ENCODE measurements around the gene DTYMK. TPM values are rescaled to one million over a fixed set of nuclear protein-coding genes. Genes with fewer than 3 reads are reported as not detected.

DTYMK gene
- total RNA-seq, 1 experiment from 2014 or later = 88.1 TPM

DNA sequence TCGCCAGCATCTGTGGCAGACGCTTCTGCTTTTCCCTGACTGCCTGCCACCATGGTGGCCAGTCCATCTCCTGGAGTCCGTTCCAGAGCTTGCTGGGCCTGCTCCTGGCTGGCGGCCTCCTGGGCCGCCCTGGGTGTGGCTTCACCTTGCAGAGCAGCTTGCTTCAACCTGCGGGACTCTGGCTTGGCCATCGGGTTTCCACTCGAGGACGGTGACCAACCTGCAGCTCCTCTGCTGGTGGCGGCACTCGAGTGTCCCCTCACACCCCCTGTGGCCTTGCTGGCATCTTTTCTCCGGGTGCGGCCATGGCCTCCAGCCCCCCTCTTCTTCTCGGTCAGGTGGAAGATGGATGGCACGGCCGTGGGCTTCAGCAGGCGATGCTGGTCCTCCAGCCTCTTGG lies 53.1 kb downstream of the DTYMK start (continued):
- TF ChIP-seq, protein P1, sequence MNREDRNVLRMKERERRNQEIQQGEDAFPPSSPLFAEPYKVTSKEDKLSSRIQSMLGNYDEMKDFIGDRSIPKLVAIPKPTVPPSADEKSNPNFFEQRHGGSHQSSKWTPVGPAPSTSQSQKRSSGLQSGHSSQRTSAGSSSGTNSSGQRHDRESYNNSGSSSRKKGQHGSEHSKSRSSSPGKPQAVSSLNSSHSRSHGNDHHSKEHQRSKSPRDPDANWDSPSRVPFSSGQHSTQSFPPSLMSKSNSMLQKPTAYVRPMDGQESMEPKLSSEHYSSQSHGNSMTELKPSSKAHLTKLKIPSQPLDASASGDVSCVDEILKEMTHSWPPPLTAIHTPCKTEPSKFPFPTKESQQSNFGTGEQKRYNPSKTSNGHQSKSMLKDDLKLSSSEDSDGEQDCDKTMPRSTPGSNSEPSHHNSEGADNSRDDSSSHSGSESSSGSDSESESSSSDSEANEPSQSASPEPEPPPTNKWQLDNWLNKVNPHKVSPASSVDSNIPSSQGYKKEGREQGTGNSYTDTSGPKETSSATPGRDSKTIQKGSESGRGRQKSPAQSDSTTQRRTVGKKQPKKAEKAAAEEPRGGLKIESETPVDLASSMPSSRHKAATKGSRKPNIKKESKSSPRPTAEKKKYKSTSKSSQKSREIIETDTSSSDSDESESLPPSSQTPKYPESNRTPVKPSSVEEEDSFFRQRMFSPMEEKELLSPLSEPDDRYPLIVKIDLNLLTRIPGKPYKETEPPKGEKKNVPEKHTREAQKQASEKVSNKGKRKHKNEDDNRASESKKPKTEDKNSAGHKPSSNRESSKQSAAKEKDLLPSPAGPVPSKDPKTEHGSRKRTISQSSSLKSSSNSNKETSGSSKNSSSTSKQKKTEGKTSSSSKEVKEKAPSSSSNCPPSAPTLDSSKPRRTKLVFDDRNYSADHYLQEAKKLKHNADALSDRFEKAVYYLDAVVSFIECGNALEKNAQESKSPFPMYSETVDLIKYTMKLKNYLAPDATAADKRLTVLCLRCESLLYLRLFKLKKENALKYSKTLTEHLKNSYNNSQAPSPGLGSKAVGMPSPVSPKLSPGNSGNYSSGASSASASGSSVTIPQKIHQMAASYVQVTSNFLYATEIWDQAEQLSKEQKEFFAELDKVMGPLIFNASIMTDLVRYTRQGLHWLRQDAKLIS (CRISPR knock-in tag; IDR thresholded peaks at IDR 0.05; ENCODE audit: borderline replicate concordance) = no peak
- TF ChIP-seq ESRRA (CRISPR knock-in tag; IDR thresholded peaks at IDR 0.05; ENCODE audit: borderline replicate concordance) = no peak
- TF ChIP-seq, protein P2, sequence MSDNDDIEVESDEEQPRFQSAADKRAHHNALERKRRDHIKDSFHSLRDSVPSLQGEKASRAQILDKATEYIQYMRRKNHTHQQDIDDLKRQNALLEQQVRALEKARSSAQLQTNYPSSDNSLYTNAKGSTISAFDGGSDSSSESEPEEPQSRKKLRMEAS (CRISPR knock-in tag; IDR thresholded peaks at IDR 0.05) = no peak
- TF ChIP-seq, protein P3, sequence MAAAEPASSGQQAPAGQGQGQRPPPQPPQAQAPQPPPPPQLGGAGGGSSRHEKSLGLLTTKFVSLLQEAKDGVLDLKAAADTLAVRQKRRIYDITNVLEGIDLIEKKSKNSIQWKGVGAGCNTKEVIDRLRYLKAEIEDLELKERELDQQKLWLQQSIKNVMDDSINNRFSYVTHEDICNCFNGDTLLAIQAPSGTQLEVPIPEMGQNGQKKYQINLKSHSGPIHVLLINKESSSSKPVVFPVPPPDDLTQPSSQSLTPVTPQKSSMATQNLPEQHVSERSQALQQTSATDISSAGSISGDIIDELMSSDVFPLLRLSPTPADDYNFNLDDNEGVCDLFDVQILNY (CRISPR knock-in tag; IDR thresholded peaks at IDR 0.05) = no peak
- TF ChIP-seq, protein P4, sequence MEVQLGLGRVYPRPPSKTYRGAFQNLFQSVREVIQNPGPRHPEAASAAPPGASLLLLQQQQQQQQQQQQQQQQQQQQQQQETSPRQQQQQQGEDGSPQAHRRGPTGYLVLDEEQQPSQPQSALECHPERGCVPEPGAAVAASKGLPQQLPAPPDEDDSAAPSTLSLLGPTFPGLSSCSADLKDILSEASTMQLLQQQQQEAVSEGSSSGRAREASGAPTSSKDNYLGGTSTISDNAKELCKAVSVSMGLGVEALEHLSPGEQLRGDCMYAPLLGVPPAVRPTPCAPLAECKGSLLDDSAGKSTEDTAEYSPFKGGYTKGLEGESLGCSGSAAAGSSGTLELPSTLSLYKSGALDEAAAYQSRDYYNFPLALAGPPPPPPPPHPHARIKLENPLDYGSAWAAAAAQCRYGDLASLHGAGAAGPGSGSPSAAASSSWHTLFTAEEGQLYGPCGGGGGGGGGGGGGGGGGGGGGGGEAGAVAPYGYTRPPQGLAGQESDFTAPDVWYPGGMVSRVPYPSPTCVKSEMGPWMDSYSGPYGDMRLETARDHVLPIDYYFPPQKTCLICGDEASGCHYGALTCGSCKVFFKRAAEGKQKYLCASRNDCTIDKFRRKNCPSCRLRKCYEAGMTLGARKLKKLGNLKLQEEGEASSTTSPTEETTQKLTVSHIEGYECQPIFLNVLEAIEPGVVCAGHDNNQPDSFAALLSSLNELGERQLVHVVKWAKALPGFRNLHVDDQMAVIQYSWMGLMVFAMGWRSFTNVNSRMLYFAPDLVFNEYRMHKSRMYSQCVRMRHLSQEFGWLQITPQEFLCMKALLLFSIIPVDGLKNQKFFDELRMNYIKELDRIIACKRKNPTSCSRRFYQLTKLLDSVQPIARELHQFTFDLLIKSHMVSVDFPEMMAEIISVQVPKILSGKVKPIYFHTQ (CRISPR knock-in tag; IDR thresholded peaks at IDR 0.05) = no peak
- TF ChIP-seq ZNF219 (CRISPR knock-in tag; IDR thresholded peaks at IDR 0.05; ENCODE audit: borderline replicate concordance) = no peak
- no peak for TF ChIP-seq HMGA2 (CRISPR knock-in tag; IDR thresholded peaks at IDR 0.05)

DNA sequence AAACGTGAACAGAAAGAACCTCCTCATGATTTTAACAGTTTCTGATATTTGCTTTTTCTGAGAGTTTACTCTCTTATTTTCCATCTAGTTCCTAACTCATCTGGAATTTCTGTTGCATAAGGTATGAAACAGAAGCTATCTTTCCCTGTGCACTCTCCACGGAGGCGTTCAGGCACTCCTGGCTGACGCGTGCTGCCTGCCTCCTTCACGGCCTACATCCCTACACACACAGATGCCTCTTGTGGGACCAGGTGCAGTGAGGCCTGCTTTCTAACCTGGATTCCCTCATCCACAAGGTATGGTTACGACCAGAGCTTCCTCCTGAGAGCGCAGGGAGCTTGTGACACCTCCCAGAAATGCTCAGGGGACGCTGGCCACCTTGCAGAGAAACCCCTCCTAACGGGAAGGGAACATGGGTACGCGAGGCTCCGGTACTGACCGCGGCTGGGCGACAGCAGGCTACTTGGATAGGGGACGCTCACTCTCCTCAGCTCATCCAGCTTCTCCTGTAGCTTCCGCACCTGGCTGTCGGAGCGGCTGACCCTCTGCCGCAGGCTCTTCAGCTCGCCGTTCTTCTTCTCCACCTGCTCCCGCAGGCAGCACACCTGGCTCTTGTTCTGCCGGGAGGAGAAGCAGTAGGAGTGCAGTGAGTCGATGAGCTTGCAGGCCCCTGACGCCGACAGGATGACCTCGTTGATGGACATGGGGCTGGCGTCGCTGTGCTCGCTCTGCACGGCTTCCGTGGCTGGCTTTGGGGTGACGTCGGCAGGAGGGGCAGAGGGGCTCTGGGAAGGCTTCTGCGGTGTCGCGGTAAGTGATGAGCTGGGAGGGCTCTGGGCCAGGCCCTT lies 53.9 kb downstream of the DTYMK start:
- Mint-ChIP-seq H3K9me3 (no peaks in the 10 kb centered on the region), H3K36me3 (peaks cover 26% of the 10 kb centered on the region), H3K27me3 (ENCODE audit: low read depth) (no peaks in the 10 kb centered on the region), H3K4me3 (no peak overlapping the region), H3K27ac (no peak overlapping the region), H3K4me1 (peaks cover 5% of the 10 kb centered on the region)
- TF ChIP-seq, protein P5, sequence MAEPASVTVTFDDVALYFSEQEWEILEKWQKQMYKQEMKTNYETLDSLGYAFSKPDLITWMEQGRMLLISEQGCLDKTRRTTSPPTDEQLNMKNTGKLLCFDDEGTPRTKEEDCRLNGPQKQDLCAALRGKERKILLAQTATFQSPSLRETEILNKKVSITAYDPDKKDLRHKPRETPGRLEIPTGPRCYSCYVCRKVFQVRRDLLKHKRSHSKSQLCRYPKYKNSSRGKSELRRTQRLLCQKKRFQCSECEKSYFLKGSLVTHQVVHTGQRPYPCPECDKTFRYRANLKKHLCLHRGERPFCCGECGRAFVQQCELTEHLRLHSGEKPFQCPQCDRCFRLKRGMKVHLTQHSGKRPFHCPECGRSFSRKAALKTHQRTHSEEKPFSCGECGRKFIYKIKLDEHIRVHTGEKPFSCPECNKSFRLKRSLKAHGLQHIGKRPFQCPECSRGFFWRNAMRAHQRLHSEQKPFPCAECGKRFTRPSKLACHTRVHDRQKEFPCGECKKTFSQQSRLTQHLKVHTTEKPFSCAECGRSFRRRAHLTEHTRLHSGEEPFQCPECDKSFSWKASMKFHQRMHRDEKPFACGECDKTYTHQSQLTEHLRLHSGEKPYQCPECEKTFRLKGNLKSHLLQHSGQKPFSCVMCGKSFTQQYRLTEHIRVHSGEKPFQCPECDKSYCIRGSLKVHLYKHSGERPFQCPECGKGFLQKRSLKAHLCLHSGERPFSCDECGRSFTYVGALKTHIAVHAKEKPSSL (CRISPR knock-in tag; conservative IDR thresholded peaks at IDR 0.05) = no peak
- TF ChIP-seq SMAD3 (CRISPR knock-in tag; IDR thresholded peaks at IDR 0.05; ENCODE audit: borderline replicate concordance) (no peak), NFYB (CRISPR knock-in tag; conservative IDR thresholded peaks at IDR 0.05; ENCODE audit: low read depth) (no peak), IRF2 (CRISPR knock-in tag; IDR thresholded peaks at IDR 0.05; ENCODE audit: borderline replicate concordance, low read depth) (no peak), FOXJ3 (CRISPR knock-in tag; IDR thresholded peaks at IDR 0.05; ENCODE audit: borderline replicate concordance) (no peak), NR2C2 (CRISPR knock-in tag; IDR thresholded peaks at IDR 0.05) (no peak), TEAD4 (CRISPR knock-in tag; IDR thresholded peaks at IDR 0.05) (no peak), MXD4 (CRISPR knock-in tag; IDR thresholded peaks at IDR 0.05; ENCODE audit: borderline replicate concordance) (no peak), TCF7 (CRISPR knock-in tag; IDR thresholded peaks at IDR 0.05; ENCODE audit: low read depth) (no peak)
- TF ChIP-seq, protein P3 (CRISPR knock-in tag; IDR thresholded peaks at IDR 0.05) = no peak
- TF ChIP-seq, protein P6, sequence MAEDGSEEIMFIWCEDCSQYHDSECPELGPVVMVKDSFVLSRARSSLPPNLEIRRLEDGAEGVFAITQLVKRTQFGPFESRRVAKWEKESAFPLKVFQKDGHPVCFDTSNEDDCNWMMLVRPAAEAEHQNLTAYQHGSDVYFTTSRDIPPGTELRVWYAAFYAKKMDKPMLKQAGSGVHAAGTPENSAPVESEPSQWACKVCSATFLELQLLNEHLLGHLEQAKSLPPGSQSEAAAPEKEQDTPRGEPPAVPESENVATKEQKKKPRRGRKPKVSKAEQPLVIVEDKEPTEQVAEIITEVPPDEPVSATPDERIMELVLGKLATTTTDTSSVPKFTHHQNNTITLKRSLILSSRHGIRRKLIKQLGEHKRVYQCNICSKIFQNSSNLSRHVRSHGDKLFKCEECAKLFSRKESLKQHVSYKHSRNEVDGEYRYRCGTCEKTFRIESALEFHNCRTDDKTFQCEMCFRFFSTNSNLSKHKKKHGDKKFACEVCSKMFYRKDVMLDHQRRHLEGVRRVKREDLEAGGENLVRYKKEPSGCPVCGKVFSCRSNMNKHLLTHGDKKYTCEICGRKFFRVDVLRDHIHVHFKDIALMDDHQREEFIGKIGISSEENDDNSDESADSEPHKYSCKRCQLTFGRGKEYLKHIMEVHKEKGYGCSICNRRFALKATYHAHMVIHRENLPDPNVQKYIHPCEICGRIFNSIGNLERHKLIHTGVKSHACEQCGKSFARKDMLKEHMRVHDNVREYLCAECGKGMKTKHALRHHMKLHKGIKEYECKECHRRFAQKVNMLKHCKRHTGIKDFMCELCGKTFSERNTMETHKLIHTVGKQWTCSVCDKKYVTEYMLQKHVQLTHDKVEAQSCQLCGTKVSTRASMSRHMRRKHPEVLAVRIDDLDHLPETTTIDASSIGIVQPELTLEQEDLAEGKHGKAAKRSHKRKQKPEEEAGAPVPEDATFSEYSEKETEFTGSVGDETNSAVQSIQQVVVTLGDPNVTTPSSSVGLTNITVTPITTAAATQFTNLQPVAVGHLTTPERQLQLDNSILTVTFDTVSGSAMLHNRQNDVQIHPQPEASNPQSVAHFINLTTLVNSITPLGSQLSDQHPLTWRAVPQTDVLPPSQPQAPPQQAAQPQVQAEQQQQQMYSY (CRISPR knock-in tag; IDR thresholded peaks at IDR 0.05) = no peak
- TF ChIP-seq, protein P7, sequence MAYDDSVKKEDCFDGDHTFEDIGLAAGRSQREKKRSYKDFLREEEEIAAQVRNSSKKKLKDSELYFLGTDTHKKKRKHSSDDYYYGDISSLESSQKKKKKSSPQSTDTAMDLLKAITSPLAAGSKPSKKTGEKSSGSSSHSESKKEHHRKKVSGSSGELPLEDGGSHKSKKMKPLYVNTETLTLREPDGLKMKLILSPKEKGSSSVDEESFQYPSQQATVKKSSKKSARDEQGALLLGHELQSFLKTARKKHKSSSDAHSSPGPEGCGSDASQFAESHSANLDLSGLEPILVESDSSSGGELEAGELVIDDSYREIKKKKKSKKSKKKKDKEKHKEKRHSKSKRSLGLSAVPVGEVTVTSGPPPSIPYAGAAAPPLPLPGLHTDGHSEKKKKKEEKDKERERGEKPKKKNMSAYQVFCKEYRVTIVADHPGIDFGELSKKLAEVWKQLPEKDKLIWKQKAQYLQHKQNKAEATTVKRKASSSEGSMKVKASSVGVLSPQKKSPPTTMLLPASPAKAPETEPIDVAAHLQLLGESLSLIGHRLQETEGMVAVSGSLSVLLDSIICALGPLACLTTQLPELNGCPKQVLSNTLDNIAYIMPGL (CRISPR knock-in tag; IDR thresholded peaks at IDR 0.05) = no peak
- ChIA-PET POLR2A (no interaction called here), CTCF (no interaction called here)
- no peak for DNase-seq (ENCODE audit: low spot score)
- no peak for ATAC-seq
